Pancreas (tissue), 10 donors: ENCODE data around the gene RASL10A. TPM values are rescaled to one million over a fixed set of nuclear protein-coding genes. Genes with fewer than 3 reads are reported as not detected.

Experiments
- ATAC-seq, 4 donors: fragments of 200-7000 bp; cut with Tn5 transposase; one replicate each; pipeline versions ENCODE4 v1.8.0 to v1.9.1; 2020; ENCODE audit warnings: mild to moderate bottlenecking in 4 of 4, moderate library complexity in 4 of 4
- DNase-seq, 6 donors: peaks; one replicate each; pipeline ENCODE4 v3.0.0-alpha.2; 2020
- FAIRE-seq: peaks from 2 replicates; lab custom pipeline; 2012; peaks lifted over from hg19 to GRCh38; lab: Jason Lieb, UNC
- H3K27ac ChIP-seq, 4 donors: fragments of 200-600 bp; sonication (generic); 1 replicate in 3 of 4; 2 replicates in 1 of 4; pipeline versions ENCODE4 v1.5.0 to v1.8.0; 2020
- H3K27me3 ChIP-seq, 4 donors: fragments of 200-600 bp; one replicate each; pipeline ENCODE4 v1.8.0; 2021
- H3K36me3 ChIP-seq, 3 donors: fragments of 200-600 bp; sonication (generic) in 1 of 3; one replicate each; pipeline versions ENCODE4 v1.5.0 to v1.8.0; 2020 to 2021
- H3K4me1 ChIP-seq, 3 donors: fragments of 200-600 bp; one replicate each; pipeline ENCODE4 v1.8.0; 2021
- H3K4me3 ChIP-seq, 4 donors: fragments of 200-600 bp; sonication (generic) in 2 of 4; one replicate each; pipeline versions ENCODE4 v1.5.0 to v1.8.0; 2020 to 2021
- H3K9me3 ChIP-seq, 4 donors: fragments of 200-600 bp; one replicate each; pipeline ENCODE4 v1.8.0; 2021
- CTCF ChIP-seq, 4 donors: fragments of 200-600 bp; sonication (generic) in 3 of 4; IDR thresholded peaks; one replicate each; pipeline versions ENCODE4 v1.5.0 to v1.8.0; 2021; ENCODE audit warnings: antibody characterized with exemption in 4 of 4
- WGBS, 2 donors: extraction: QIAGEN DNeasy Blood & Tissue Kit; methylation state at CpG; one replicate each; pipeline ENCODE4 v1.1.7; 2013; 5-methylcytosine and 5-hydroxymethylcytosine counted together
- intact Hi-C, 3 donors: fragments of 100-400 bp; cut with DNase I; formaldehyde crosslinking; loops; one replicate each; pipeline versions ENCODE4 v1.11.1 to v1.14.2; 2022
- polyA plus RNA-seq, 2 donors: library from polyadenylated mRNA; stranded (reverse); fragments of 200-250 nt; gene quantifications; one replicate each; pipeline ENCODE4 v1.2.3, GENCODE V29; 2013
- total RNA-seq, 6 donors: library from RNA; stranded (reverse); fragmentation: NEBNext Ultra II Directional in 4 of 6; extraction: Animal tissue kit (Norgen Biotek cat#: 25700) in 4 of 6; gene quantifications; one replicate each; pipeline versions ENCODE4 v1.2.1 to v1.2.4, GENCODE V29; 2021 to 2023
- donor health status: healthy with polysubstance abuse.
- donor health status: DM: no; HTN: no; CAD: no; lungs with moderate emphysema.
- donor health status: DM: no; HTN: no; CAD: no.
- donor health status: control.
- donor health status: control.
- donor health status: Bipolar disorder and iron deficiency.
- donor health status: DM: yes; HTN: yes; CAD: no.
- donor health status: DM: no; HTN: no; CAD: no.
- donor health status: DM: no; HTN: no; CAD: no.
- donor health status: DM: yes; HTN: yes; CAD: no.

RASL10A gene
- total and polyA plus RNA-seq, 8 donors: 0.24 to 4.4 (median 0.57) TPM

GRCh38 chr22:29326481-29326880, 11.0 kb upstream of the RASL10A start:
- Histone ChIP-seq H3K9me3 (no peaks in the 10 kb centered on the region), H3K4me1 (no peaks in the 10 kb centered on the region), H3K27me3 (no peaks in the 10 kb centered on the region), H3K27ac (no peak overlapping the region), H3K36me3 (peaks cover 0 to 41% (median 7%) of the 10 kb centered on the region in 3 donors), H3K4me3 (no peak overlapping the region)
- intact Hi-C loops: no loop called here
- FAIRE-seq (no peak), DNase-seq (no peak), ATAC-seq (no peak)
- TF ChIP-seq CTCF (IDR thresholded peaks at IDR 0.05): no peak
- 91% methylated on average over 10 of the region's 10 CpGs for WGBS, 2 donors

- no peaks in the 10 kb centered on the region for H3K4me1 ChIP-seq
- ATAC-seq (no peak), DNase-seq (peak in 1 of 6 donors; percentile 27), FAIRE-seq (no peak)
- no peak overlapping the region for H3K4me3 ChIP-seq
- 70 to 73% methylated on average over 9 of the region's 9 CpGs for WGBS, 2 donors
- peaks cover 0 to 35% (median 7%) of the 10 kb centered on the region in 3 donors for H3K36me3 ChIP-seq
- H3K27me3 ChIP-seq: no peaks in the 10 kb centered on the region
- no peak overlapping the region for H3K27ac ChIP-seq
- no peaks in the 10 kb centered on the region for H3K9me3 ChIP-seq
- no peak for TF ChIP-seq CTCF (IDR thresholded peaks at IDR 0.05)
- intact Hi-C loops: no loop called here
Observed at GRCh38 chr22:29325785-29326315, 10.4 kb upstream of the RASL10A start.

- 83 to 85% methylated on average over 8 of the region's 8 CpGs for WGBS, 2 donors
- TF ChIP-seq CTCF (IDR thresholded peaks at IDR 0.05): no peak
- no peak overlapping the region for H3K4me3 ChIP-seq
- peaks cover 0 to 33% (median 7%) of the 10 kb centered on the region in 3 donors for H3K36me3 ChIP-seq
- no peak overlapping the region for H3K27ac ChIP-seq
- H3K9me3 ChIP-seq: no peaks in the 10 kb centered on the region
- no peaks in the 10 kb centered on the region for H3K27me3 ChIP-seq
- ATAC-seq (no peak), FAIRE-seq (no peak), DNase-seq (peak in 1 of 6 donors; percentile 14)
- H3K4me1 ChIP-seq: no peaks in the 10 kb centered on the region
- intact Hi-C loops: no loop called here
Observed at GRCh38 chr22:29325356-29325755, 9.9 kb upstream of the RASL10A start.

- Histone ChIP-seq H3K36me3 (peaks cover 0 to 18% (median 4%) of the 10 kb centered on the region in 3 donors), H3K4me1 (no peaks in the 10 kb centered on the region), H3K27ac (no peak overlapping the region), H3K4me3 (no peak overlapping the region), H3K27me3 (no peaks in the 10 kb centered on the region), H3K9me3 (no peaks in the 10 kb centered on the region)
- ATAC-seq (no peak), FAIRE-seq (no peak), DNase-seq (no peak)
- intact Hi-C loops: no loop called here
- TF ChIP-seq CTCF (IDR thresholded peaks at IDR 0.05): no peak
Observed at GRCh38 chr22:29323641-29324040, 8.1 kb upstream of the RASL10A start.

- intact Hi-C loops: no loop called here
- H3K27me3 ChIP-seq: peaks cover 0 to 4% (median 2%) of the 10 kb centered on the region in 4 donors
- no peak for DNase-seq
- no peak for ATAC-seq
- H3K27ac ChIP-seq: no peak overlapping the region
- no peaks in the 10 kb centered on the region for H3K4me1 ChIP-seq
- no peaks in the 10 kb centered on the region for H3K36me3 ChIP-seq
- no peak for FAIRE-seq
- no peak for TF ChIP-seq CTCF (IDR thresholded peaks at IDR 0.05)
- H3K4me3 ChIP-seq: no peak overlapping the region
- WGBS, 2 donors: 88 to 89% methylated on average over 1 of the region's 1 CpG
- H3K9me3 ChIP-seq: no peaks in the 10 kb centered on the region
Observed at GRCh38 chr22:29320546-29320945, 5.0 kb upstream of the RASL10A start.
